Activated CD4-positive, alpha-beta T cell treated with anti-CD3 and anti-CD28 coated beads for 24 hours (primary cell): Measurements from ENCODE around the gene SH3RF3.
"Not testable (repeated sequence)": the region's sequence is repeated elsewhere in the genome, so short reads cannot be mapped to it uniquely, and the experiment has no call there.

Experiments used
- DNase-seq, 2 donors: peaks; one replicate each; pipeline ENCODE4 v3.0.0-alpha.2; 2020; ENCODE audit warnings: low read depth in 2 of 2

SH3RF3 gene

GRCh38 chr2:109118321-109118720 is 10.7 kb upstream of the SH3RF3 start:
- DNase-seq: no peak

GRCh38 chr2:109120166-109120565 is 8.8 kb upstream of the SH3RF3 start:
- no peak for DNase-seq

- DNase-seq: not testable (repeated sequence)
Measured at GRCh38 chr2:109120686-109121085, 8.3 kb upstream of the SH3RF3 start.

- no peak for DNase-seq
Measured at GRCh38 chr2:109123586-109124201, 5.3 kb upstream of the SH3RF3 start.

- DNase-seq: no peak
Measured at GRCh38 chr2:109124982-109125592, 3.9 kb upstream of the SH3RF3 start.

GRCh38 chr2:109125593-109126500 is 3.2 kb upstream of the SH3RF3 start:
- no peak for DNase-seq

- DNase-seq: no peak
Measured at GRCh38 chr2:109126501-109126860, 2.5 kb upstream of the SH3RF3 start.

GRCh38 chr2:109127556-109127955 is 1.4 kb upstream of the SH3RF3 start:
- no peak for DNase-seq

GRCh38 chr2:109128048-109128615 is 873 bp upstream of the SH3RF3 start:
- peak; percentile 54 to 68 for DNase-seq

- DNase-seq: peak in 1 of 2 donors; percentile 10
Measured at GRCh38 chr2:109129356-109129920, 433 bp downstream of the SH3RF3 start.

- peak in 1 of 2 donors; percentile 8 for DNase-seq
Measured at GRCh38 chr2:109129921-109130722, 1.1 kb downstream of the SH3RF3 start.

GRCh38 chr2:109130723-109130995 is 1.7 kb downstream of the SH3RF3 start:
- no peak for DNase-seq

GRCh38 chr2:109131777-109132176 is 2.8 kb downstream of the SH3RF3 start:
- DNase-seq: no peak

- no peak for DNase-seq
Measured at GRCh38 chr2:109132626-109133025, 3.6 kb downstream of the SH3RF3 start.

- no peak for DNase-seq
Measured at GRCh38 chr2:109133746-109134145, 4.7 kb downstream of the SH3RF3 start.

- no peak for DNase-seq
Measured at GRCh38 chr2:109134741-109135358, 5.8 kb downstream of the SH3RF3 start.

- DNase-seq: no peak
Measured at GRCh38 chr2:109135359-109136197, 6.6 kb downstream of the SH3RF3 start.

- no peak for DNase-seq
Measured at GRCh38 chr2:109136542-109136941, 7.5 kb downstream of the SH3RF3 start.

- DNase-seq: no peak
Measured at GRCh38 chr2:109137616-109138015, 8.6 kb downstream of the SH3RF3 start.

- no peak for DNase-seq
Measured at GRCh38 chr2:109138449-109138848, 9.4 kb downstream of the SH3RF3 start.
